IgD-negative memory B cell (primary cell): ENCODE measurements around the gene COMMD9. TPM values are rescaled to one million over a fixed set of nuclear protein-coding genes. Genes with fewer than 3 reads are reported as not detected.

Source experiments
- H3K27ac Mint-ChIP-seq, 3 donors: one replicate each; pipeline ENCODE4 v1.8.0; 2020 to 2022; ENCODE audit warnings: mild to moderate bottlenecking in 3 of 3, mixed read lengths in 3 of 3, moderate library complexity in 1 of 3
- H3K27me3 Mint-ChIP-seq: one replicate; pipeline ENCODE4 v1.8.0; 2021; ENCODE audit warnings: mixed read lengths
- H3K36me3 Mint-ChIP-seq: one replicate; pipeline ENCODE4 v1.8.0; 2020; ENCODE audit warnings: mild to moderate bottlenecking, mixed read lengths
- H3K4me1 Mint-ChIP-seq, 3 donors: one replicate each; pipeline ENCODE4 v1.8.0; 2020 to 2022; ENCODE audit warnings: mixed read lengths in 3 of 3, mild to moderate bottlenecking in 1 of 3
- H3K4me3 Mint-ChIP-seq, 4 donors: one replicate each; pipeline ENCODE4 v1.8.0; 2020 to 2022; ENCODE audit warnings: mild to moderate bottlenecking in 4 of 4, mixed read lengths in 4 of 4, moderate library complexity in 3 of 4
- H3K9me3 Mint-ChIP-seq, 3 donors: one replicate each; pipeline ENCODE4 v1.8.0; 2020 to 2021; ENCODE audit warnings: mixed read lengths in 3 of 3, mild to moderate bottlenecking in 1 of 3
- polyA plus RNA-seq: library from polyadenylated mRNA; unstranded; fragments of 300-500 nt; fragmentation: Illumina TruSeq; gene quantifications from one replicate; pipeline ENCODE4 v1.2.3, GENCODE V29; 2021

COMMD9 gene
- polyA plus RNA-seq, 1 donor from 2014 or later: 114 TPM

- no peak overlapping the region for H3K4me3 Mint-ChIP-seq
- no peaks in the 10 kb centered on the region for H3K36me3 Mint-ChIP-seq
- peaks cover 2% of the 10 kb centered on the region for H3K27me3 Mint-ChIP-seq
- H3K27ac Mint-ChIP-seq: no peak overlapping the region
- H3K4me1 Mint-ChIP-seq: no peaks in the 10 kb centered on the region
- H3K9me3 Mint-ChIP-seq: no peaks in the 10 kb centered on the region
Measured at GRCh38 chr11:36233204-36233603, 56.0 kb downstream of the COMMD9 start.

GRCh38 chr11:36230779-36231699, 58.2 kb downstream of the COMMD9 start:
- Mint-ChIP-seq H3K27ac (no peak overlapping the region), H3K4me1 (no peaks in the 10 kb centered on the region), H3K36me3 (no peaks in the 10 kb centered on the region), H3K9me3 (no peaks in the 10 kb centered on the region), H3K27me3 (peaks cover 2% of the 10 kb centered on the region), H3K4me3 (no peak overlapping the region)

GRCh38 chr11:36229091-36229705, 60.0 kb downstream of the COMMD9 start:
- no peaks in the 10 kb centered on the region for H3K36me3 Mint-ChIP-seq
- H3K27me3 Mint-ChIP-seq: peaks cover under 1% of the 10 kb centered on the region
- H3K27ac Mint-ChIP-seq: no peak overlapping the region
- no peaks in the 10 kb centered on the region for H3K9me3 Mint-ChIP-seq
- no peaks in the 10 kb centered on the region for H3K4me1 Mint-ChIP-seq
- no peak overlapping the region for H3K4me3 Mint-ChIP-seq

GRCh38 chr11:36228689-36229088, 60.5 kb downstream of the COMMD9 start:
- no peaks in the 10 kb centered on the region for H3K27me3 Mint-ChIP-seq

GRCh38 chr11:36227044-36227443, 62.2 kb downstream of the COMMD9 start:
- no peaks in the 10 kb centered on the region for H3K4me1 Mint-ChIP-seq
- H3K27ac Mint-ChIP-seq: no peak overlapping the region

More at GRCh38 chr11:36228689-36229088, 60.5 kb downstream of the COMMD9 start:
- Mint-ChIP-seq H3K36me3 (no peaks in the 10 kb centered on the region), H3K4me3 (no peak overlapping the region), H3K4me1 (no peaks in the 10 kb centered on the region), H3K9me3 (no peaks in the 10 kb centered on the region), H3K27ac (no peak overlapping the region)

GRCh38 chr11:36224209-36224882, 64.9 kb downstream of the COMMD9 start:
- H3K36me3 Mint-ChIP-seq: peaks cover 2% of the 10 kb centered on the region
- H3K4me3 Mint-ChIP-seq: no peak overlapping the region
- peaks cover 2 to 11% (median 10%) of the 10 kb centered on the region in 3 donors for H3K9me3 Mint-ChIP-seq
- H3K4me1 Mint-ChIP-seq: no peaks in the 10 kb centered on the region
- peaks cover 1% of the 10 kb centered on the region for H3K27me3 Mint-ChIP-seq
- H3K27ac Mint-ChIP-seq: no peak overlapping the region

More at GRCh38 chr11:36227044-36227443, 62.2 kb downstream of the COMMD9 start:
- no peaks in the 10 kb centered on the region for H3K9me3 Mint-ChIP-seq
- H3K27me3 Mint-ChIP-seq: no peaks in the 10 kb centered on the region
- H3K36me3 Mint-ChIP-seq: peaks cover 2% of the 10 kb centered on the region
- no peak overlapping the region for H3K4me3 Mint-ChIP-seq

GRCh38 chr11:36222831-36223635, 66.2 kb downstream of the COMMD9 start:
- Mint-ChIP-seq H3K4me3 (peak overlapping the region in 1 of 4 donors; percentile 18), H3K36me3 (peaks cover 2% of the 10 kb centered on the region), H3K9me3 (peaks cover 2 to 11% (median 10%) of the 10 kb centered on the region in 3 donors), H3K27ac (no peak overlapping the region), H3K4me1 (no peaks in the 10 kb centered on the region), H3K27me3 (peaks cover 1% of the 10 kb centered on the region)

Other genes with a start within 250 kb of the COMMD9 start
- 1.2 TPM for gene PRR5L, start 6.9 kb upstream of the COMMD9 start, polyA plus RNA-seq
- 12.2 TPM for gene TRAF6, start 220.8 kb upstream of the COMMD9 start, polyA plus RNA-seq